GM19240 (cell line): ENCODE measurements around the gene DNAJC12.
"Not testable (repeated sequence)": the region's sequence is repeated elsewhere in the genome, so short reads cannot be mapped to it uniquely, and the experiment has no call there.

ENCODE experiments used
- DNase-seq: peaks from one replicate; pipeline ENCODE4 v3.0.0; 2011; ENCODE audit warnings: low spot score; ENCODE audit not compliant: insufficient read length

The DNAJC12 gene

DNA sequence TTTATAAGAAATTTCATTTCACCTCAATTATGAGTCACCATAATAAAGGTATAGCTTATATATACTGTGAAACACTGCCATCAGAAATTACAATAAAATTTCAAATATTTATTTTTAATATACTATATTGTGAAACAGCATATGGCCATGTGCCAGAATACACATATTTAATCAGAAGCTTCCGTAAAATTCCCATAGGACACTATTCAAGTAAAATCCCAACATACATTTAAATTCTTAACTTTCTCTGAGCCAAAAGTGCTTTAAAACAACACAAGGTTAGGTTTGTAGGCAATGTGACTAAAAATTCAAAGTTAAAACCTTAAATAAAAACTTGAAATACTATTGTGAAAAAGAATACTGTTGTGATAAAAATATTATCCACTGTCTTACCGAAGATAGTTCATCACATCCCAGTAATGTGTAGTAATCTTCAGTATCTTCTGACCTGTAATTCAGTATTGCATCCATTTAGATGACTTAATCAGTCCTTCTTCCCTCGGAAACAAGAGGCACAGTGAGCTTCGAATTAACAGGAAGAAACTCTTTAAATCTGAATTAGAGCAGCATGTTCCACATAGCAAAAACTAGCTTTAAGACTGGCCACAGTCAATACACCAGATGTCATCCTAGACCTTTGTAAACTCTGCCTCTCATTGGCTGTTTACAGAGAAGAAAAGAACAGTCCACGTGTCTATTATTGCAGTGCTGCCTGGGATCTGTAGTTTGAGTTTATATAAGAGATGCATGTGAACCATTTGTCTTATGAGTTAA, at the start of gene DNAJC12:
Gene DNAJC12 (minus strand): TSS at position 648 of the 774 bp plus-strand sequence. CDS start 177 bp downstream, at position 471.
- DNase-seq: no peak

DNA sequence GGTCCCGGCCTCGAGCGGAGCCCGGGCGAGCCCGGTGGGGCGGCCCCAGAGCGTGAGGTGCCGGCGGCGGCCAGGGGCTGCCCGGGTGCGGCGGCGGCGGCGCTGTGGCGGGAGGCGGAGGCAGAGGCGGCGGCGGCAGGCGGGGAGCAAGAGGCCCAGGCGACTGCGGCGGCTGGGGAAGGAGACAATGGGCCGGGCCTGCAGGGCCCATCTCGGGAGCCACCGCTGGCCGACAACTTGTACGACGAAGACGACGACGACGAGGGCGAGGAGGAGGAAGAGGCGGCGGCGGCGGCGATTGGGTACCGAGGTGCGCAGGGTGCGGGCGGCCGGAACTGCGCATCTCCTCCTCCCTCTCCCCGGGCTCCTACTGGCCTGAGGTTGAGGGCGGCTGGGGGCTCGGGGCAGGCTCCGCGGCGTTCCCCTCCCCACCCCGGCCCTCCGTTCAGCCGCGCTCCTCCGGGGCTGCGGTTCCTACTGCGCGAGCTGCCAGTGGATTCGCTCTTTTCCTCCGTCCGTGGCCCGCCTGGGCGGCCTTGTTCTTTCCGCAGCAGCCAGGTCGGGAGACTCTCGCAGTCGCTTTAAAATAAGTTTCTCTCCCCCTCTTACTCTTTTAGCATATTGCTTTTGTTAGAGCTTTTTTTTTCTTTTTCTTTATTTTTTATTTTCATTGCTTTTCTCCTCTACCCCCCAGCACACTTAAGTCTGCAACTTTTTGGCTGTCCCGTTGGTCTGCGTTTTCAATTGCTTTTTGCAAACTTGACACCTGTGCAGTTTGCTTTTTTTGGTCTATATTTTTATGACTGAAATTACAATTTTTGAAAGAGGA, 47.1 kb upstream of the DNAJC12 start:
- peak; percentile 43 for DNase-seq

DNA sequence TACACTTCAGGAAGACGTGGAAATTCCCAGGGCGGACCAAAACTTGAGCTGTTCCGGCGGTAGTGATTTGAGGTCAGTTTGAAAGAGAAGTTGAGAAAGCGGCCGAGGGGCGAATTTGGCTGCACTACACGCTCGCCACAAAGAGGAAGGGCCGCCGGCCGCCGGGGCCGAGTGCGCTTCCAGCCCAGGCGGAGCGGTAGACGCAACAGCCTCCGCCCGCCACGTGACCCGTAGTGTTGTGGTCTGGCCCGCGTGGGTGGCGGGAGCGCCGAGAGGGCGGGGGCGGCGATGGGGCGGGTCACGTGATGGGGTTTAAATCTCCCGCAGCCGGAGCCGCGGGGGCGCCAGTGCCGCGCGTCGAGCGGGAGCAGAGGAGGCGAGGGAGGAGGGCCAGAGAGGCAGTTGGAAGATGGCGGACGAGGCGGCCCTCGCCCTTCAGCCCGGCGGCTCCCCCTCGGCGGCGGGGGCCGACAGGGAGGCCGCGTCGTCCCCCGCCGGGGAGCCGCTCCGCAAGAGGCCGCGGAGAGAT, 46.4 kb upstream of the DNAJC12 start, which contains the start of gene SIRT1:
Gene SIRT1 (plus strand): TSS at position 344 of the 529 bp plus-strand sequence. CDS start 66 bp downstream, at position 410.
- DNase-seq: peak; percentile 82

DNA sequence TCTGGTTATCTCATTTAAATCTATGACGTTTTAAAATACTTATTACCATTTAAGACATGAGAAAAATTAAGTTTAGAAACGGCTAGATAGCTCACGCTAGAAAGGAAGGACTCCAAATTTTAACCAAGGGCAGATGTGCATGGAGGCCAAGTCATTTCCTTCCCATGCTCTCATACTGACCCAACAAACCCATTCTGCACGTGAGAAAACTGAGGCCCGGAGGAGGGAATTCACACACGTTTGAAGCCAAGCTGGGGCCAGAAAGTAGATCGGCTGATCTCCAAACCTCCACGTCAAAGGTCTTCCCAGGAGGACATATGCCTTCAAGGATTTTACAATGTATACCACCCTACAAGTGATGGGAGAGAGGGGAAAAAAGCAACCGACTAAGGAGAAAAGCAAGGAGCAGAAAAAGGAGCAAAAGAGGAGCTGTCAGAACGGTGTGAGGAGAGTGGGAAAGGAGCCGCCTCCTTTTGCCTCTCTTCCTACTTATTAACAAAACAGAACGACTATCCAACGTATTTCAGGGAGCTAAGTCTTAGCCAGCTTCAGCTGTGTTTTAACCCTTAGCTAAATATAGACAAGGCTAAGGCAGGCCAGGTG, 45.8 kb upstream of the DNAJC12 start:
- no peak for DNase-seq

DNA sequence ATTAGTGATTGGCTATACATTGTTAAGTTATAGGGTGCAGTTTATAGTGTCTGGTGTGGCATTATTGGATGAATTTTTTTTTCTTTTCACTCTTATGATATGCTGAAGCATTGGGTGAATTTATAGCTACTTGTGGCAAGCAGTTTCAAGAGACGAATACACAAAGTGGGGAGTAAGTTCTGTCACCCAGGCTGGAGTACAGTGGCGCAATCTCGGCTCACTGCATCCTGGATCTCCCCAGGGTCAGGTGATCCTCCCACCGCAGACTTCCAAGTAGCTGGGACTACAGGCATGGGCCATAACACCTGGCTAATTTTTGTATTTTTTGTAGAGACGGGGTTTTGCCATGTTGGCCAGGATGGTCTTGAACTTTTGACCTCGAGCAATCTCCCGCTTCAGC, 40.1 kb upstream of the DNAJC12 start:
- no peak for DNase-seq

DNA sequence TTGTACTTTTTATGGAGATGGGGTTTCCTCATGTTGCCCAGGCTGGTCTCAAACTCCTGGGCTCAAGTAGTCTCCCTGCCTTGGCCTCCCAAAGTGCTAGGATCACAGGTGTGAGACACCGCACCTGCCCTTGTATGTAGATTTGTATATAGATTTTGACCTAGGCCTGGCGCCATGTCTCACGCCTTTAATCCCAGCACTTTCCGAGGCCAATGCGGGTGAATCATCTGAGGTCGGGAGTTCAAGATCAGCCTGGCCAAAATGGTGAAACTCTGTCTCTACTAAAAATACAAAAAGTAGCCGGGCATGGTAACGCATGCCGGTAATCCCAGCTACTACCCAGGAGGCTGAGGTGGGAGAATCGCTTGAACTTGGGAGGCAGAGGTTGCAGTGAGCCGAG, 39.4 kb upstream of the DNAJC12 start:
- not testable (repeated sequence) for DNase-seq

DNA sequence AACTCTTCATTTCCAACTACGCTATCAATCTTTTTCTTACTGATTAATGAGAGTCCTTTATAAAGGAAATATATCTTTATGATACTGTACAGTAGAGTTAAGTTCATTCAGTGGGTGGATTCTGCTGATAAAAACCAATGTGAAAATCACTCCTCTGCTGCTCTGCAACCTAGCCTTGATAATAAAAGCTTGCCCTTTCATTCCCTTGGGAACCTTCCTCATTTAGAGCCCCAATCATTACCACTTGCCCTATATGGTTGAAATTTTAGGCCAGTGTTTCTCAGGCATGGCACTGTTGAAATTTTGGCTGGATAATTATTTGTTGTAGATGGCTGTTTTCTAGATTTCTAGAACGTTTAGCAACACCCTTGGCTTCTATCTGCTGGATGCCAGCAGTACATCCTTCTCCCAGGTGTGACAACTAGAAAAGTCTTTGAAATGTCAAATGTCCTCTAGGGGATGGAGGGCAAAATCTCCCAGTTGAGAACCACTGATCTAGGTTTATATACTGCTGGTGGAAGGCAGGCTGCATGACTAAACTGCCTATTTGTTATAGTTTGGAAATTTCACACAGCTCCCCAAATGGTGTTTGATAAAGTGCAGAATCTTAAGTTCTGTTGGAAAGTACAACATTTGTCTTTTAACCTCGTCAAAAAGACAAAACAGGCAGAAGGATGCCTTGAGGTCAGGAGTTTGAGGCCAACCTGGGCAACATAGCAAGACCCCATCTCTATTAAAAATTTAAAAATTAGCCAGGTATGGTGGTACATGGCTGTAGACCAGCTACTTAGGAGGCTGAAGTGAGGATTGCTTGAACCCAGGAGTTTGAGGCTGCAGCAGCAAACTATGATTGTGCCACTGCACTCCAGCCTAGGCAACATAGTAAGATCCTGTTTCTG, 37.6 kb upstream of the DNAJC12 start:
- DNase-seq: no peak

DNA sequence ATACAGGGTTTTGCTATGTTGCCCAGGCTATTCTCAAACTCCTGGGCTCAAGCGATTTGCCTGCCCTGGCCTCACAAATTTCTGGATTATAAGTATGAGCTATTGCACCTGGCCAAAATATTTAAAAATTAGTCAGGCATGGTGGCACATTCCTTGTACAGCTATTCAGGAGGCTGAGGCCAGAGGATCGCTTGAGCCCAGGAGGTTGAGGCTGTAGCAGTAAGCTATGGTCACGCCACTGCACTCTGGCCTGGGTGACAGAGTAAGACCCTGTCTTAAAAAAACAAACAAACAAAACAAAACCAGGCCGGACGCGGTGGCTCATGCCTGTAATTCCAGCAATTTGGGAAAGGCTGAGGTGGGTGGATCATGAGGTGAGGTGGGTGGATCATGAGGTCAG, 32.0 kb upstream of the DNAJC12 start:
- DNase-seq: no peak

DNA sequence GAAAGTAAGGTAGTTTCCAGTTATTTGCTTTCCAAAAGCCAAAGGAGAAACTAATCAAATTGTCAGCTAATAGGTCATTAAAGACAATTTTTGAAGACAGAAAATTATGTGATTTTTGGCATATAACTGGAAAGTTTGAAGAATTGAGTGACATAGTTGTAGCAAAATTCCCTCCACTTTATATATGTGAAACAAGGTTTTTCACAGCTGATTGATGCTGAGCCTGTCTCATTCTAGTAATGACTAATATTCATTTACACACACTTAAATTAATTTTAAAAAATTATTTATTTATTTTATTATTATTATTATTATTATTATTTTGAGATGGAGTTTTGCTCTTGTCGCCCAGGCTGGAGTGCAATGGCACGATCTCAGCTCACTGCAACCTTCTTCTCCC, 30.1 kb upstream of the DNAJC12 start:
- no peak for DNase-seq

DNA sequence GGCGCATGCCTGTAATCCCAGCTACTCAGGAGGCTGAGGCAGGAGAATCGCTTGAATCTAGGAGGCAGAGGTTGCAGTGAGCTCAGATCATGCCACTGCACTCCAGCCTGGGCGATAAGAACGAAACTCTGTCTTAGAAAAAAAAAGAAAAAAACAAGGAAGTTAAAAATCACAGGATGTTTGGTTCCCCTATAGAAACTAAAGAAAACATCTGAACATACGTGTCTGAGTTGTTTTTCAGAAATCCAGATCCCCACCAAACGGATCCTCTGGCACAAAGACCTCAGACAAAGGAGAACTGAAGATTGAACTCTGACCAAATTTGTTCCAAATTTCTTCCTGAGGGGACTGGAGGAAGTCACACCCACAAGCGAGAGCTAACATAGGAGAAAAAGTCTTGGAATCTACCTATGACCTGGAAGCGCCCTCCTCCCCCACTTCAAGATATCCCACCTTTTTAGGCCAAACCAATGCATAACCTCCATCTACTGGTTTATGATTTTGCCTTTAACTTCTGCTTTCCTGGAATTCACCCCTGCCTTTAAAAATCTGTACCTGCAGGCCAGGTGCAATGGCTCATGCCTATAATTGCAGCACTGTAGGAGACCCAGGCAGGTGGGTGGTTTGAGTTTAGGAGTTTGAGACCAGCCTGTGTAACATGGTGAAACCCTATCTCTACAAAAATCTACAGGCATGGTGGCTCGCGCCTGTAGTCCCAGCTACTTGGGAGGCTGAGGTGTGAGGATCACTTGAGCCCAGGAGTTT, 26.8 kb upstream of the DNAJC12 start:
- no peak for DNase-seq

DNA sequence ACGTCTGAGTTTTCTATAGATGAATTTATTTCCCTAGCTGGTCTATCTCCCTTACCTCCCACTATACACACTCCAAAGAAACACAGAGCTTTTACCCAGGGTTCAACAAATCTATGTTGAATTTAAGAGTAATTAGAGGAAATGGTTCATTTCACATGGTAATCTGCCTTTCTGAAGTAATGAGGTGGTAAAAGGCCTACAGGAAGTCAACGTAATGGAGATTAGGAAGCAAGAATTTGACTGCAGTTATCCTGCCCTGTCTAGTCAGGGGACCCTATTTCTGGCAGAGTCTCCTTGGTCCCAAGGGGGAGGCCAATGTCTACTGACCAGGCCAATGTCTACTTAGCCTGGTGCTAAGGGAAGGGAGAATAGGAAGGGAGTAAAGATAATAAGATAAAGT, 25.1 kb upstream of the DNAJC12 start:
- DNase-seq: no peak

DNA sequence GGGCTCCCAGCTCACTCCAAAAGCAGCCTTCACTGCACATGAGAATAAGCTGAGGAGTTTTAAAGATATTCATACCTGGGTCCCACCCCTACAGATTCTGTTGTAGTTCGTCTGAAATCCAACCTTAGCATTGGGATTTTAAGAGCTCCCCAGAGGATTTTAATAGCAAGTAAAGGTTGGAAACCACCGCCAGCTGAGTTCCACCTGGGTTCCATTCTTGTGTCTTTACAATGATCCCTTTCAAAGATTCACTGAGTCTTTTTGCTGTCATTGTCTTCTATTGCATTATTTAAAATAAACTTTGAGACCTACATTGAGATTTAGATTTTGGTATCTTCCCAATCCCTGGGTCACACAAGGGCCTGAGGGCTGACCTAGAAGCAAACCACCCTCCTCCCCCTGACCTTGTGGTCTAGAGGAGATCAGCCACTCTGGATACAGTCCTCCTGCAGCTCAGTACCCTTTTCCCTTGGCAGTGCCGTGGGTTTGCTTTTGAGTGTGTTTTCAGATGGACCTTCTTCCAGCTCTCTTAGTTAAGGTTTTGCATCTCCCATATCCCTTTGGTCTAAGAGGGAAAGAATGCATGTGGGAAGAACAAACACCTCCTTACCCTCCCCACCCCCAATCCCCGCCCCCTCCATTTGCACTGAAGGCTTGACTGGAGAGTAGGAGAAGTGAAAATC, 23.9 kb upstream of the DNAJC12 start:
- no peak for DNase-seq

DNA sequence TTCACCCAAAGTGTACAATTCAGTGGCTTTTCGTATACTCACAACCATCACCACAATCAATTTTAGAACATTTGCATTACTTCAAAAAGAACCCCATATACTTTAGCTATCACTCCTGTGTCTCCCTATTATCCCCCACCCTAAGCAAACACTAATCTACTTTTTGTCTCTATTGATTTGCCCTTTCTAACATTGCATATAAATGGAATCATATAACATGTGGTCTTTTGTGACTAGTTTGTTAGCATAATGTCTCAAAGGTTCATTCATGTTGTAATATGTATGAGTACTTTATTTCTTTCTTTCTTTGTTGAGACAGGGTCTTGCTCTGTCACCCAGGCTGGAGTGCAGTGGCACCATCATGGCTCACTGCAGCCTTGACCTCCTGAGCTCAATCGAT, 21.0 kb upstream of the DNAJC12 start:
- no peak for DNase-seq

DNA sequence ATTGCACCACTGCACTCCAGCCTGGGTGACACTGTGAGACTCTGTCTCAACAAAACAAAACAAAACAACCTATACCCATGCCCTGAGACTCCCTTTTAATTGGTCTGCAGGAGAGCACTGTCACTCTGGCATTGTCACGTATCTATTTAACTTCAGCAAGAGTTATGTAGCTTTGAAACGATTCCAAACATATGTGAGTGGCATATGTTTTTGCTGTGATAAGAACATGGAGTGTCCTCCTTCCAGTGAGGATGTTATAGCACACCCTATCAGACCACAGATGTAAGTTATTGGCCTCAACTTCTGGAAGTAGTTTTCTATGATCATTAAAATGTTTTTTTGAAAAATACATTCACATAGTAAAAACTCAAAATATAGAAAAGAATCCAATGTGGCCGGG, 15.5 kb upstream of the DNAJC12 start:
- DNase-seq: no peak

DNA sequence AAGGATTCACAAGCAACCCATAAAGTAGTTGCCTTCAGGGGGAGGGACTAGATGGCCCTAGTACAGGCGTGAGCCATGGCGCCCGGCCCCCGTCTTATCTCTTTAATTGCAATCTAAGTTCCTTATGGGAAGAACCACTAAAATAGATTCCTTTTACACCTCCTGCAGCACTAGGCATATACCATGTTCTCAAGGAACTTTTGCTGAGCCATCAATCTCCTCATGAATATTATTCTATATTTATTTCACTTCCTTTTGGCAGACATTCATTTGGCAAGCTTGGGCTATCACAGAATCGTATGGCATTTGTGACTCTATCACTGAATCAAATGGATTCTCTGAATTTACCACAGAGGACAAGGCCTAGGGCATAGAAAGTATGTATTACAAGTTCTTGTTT, 14.8 kb upstream of the DNAJC12 start:
- no peak for DNase-seq

DNA sequence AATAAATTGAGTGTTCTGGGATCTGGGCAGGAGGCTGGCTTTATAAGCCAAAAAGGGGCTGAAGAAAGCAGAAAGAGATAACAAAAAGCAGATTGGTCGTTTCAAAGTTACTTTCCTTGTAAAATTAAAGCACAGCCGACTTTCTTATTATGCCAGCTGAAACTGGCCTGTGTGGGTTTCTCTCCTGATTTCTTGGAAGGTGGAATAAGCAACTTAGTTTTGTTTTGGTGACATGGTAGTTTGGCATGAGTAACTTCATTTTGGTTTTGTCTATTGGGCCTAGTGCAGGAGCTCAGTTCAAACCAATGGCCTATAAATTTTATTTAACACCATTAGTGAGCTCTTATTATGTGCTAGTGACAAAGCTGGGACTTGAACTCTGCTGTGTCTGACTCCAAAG, 13.2 kb upstream of the DNAJC12 start:
- no peak for DNase-seq

DNA sequence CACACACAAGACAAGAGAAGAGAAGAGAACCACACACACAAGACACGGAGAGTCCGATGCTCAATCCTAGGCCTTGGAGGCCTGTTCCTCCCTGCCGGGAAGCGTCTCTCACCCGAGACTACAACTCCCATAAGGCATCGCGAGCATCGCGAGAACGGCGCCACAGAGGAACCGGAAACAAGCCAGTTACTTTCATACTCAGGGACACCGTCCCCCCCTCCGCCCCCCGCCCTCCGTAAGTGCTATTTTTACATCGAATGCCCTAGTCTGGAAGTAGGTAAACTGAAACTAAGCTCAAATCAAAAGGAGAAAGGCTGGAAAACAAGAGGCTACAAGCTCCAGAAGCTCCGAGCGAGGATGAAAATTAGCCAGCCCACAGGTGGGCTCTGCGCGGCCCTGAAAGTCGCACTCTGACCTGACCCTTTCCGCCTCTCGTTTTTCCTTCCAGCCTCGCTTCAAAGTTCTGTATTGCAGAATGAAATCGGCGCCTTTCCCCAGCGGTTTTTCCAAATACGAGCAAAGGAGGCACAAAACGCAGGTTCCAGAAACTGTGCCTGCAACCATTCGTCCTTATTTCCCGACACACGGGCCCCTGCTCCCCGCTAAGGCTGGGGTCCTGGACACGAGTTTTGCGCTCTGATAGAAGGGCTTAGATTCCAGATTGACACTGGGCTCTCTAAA, 11.5 kb upstream of the DNAJC12 start:
- DNase-seq: peak; percentile 79

DNA sequence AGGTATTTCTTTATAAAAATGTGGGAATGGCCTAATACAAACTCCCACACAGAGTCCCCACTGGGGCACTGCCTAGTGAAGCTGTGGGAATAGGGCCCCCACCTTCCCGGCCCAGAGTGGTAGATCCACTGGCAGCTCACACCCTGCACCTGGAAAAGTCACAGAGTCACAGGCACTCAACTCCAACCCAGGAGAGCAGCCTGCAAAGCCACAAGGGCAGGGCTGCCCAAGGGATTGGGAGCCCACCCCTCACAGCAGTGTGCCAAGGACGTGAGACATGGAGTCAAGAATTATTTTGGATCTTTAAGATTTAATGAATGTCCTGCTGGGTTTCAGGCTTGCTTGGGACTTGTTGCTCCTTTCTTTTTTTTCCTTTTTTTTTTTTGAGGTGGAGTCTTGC, 5.3 kb upstream of the DNAJC12 start:
- no peak for DNase-seq

DNA sequence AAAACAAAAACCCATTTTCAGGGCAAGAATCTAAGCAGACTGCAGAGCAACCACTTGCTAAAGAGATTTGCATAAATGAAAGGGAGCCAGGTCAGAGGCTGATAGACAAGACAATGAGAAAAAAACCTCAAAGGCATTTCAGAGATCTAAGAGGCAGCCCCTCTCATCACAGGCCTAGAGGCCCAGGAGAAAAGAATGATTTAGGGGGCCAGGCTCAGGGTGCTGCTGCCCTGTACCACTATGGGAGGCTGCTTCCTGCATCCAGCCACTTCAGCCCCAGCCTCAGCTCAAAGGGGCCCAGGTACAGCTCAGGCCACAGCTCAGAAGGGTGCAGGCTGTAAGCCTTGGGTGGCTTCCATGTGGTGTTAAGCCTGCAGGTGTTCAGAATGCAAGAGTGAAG, 3.7 kb upstream of the DNAJC12 start:
- DNase-seq: no peak
